GM23338 (cell line): Measurements from ENCODE around the gene EED. TPM values are rescaled to one million over a fixed set of nuclear protein-coding genes. Genes with fewer than 3 reads are reported as not detected.

Experiments
- ATAC-seq: fragments of 200-7000 bp; cut with Tn5 transposase; 3 replicates; pipeline ENCODE4 v1.9.1; 2020
- DNase-seq: peaks from one replicate; pipeline ENCODE4 v3.0.0-alpha.2; 2015; ENCODE audit warnings: low spot score
- H2AFZ ChIP-seq: fragments of 200-600 bp; sonication (generic); 2 replicates; pipeline ENCODE4 v1.8.0; 2016; ENCODE audit warnings: antibody characterized with exemption, mild to moderate bottlenecking, moderate library complexity
- H3F3A ChIP-seq: fragments of 200-600 bp; sonication (generic); replicated peaks from 2 replicates; pipeline ENCODE4 v1.8.0; 2017; ENCODE audit warnings: antibody characterized with exemption, mixed run types, low read depth
- H3K27ac ChIP-seq: fragments of 200-600 bp; sonication (generic); 2 replicates; pipeline ENCODE4 v1.6.1; 2016; ENCODE audit warnings: low read depth
- H3K27me3 ChIP-seq: fragments of 200-600 bp; sonication (generic); 2 replicates; pipeline ENCODE4 v1.8.0; 2016; ENCODE audit warnings: mild to moderate bottlenecking, mixed run types, moderate library complexity; ENCODE audit not compliant: insufficient read depth
- H3K36me3 ChIP-seq: fragments of 200-600 bp; sonication (generic); 2 replicates; pipeline ENCODE4 v1.8.0; 2016; ENCODE audit warnings: mild to moderate bottlenecking; ENCODE audit not compliant: insufficient read depth
- H3K4me1 ChIP-seq: fragments of 200-600 bp; sonication (generic); 2 replicates; pipeline ENCODE4 v1.8.0; 2016; ENCODE audit warnings: mild to moderate bottlenecking, moderate library complexity; ENCODE audit not compliant: insufficient read depth
- H3K4me2 ChIP-seq: fragments of 200-600 bp; sonication (generic); 2 replicates; pipeline ENCODE4 v1.7.1; 2017; ENCODE audit warnings: mixed run types
- H3K4me3 ChIP-seq: fragments of 200-600 bp; sonication (generic); 2 replicates; pipeline ENCODE4 v1.6.1; 2016; ENCODE audit warnings: mixed run types
- H3K79me2 ChIP-seq: fragments of 200-600 bp; sonication (generic); replicated peaks from 2 replicates; pipeline ENCODE4 v1.8.0; 2017; ENCODE audit warnings: mild to moderate bottlenecking; ENCODE audit not compliant: insufficient read depth
- H3K9me2 ChIP-seq: fragments of 200-600 bp; sonication (generic); 2 replicates; pipeline ENCODE4 v1.8.0; 2017; ENCODE audit not compliant: insufficient read depth
- H4K20me1 ChIP-seq: fragments of 200-600 bp; sonication (generic); replicated peaks from 2 replicates; pipeline ENCODE4 v1.8.0; 2017; ENCODE audit warnings: mild to moderate bottlenecking; ENCODE audit not compliant: insufficient read depth
- H3K27ac Mint-ChIP-seq: 2 replicates; pipeline ENCODE4 v1.8.0; 2020; ENCODE audit warnings: inconsistent platforms, mild to moderate bottlenecking, moderate library complexity, mixed read lengths
- H3K27me3 Mint-ChIP-seq: 3 replicates; pipeline ENCODE4 v1.8.0; 2022; ENCODE audit warnings: low read depth, mild to moderate bottlenecking, moderate library complexity, mixed read lengths, inconsistent platforms; ENCODE audit not compliant: insufficient read depth, poor library complexity
- H3K36me3 Mint-ChIP-seq: 3 replicates; pipeline ENCODE4 v1.8.0; 2021; ENCODE audit warnings: low read depth, mild to moderate bottlenecking, inconsistent platforms, moderate library complexity, mixed read lengths
- H3K4me1 Mint-ChIP-seq: 3 replicates; pipeline ENCODE4 v1.8.0; 2020; ENCODE audit warnings: mild to moderate bottlenecking, inconsistent platforms, mixed read lengths
- H3K4me3 Mint-ChIP-seq: 3 replicates; pipeline ENCODE4 v1.8.0; 2021; ENCODE audit warnings: moderate library complexity, mild to moderate bottlenecking, inconsistent platforms, mixed read lengths
- H3K9me3 Mint-ChIP-seq: 3 replicates; pipeline ENCODE4 v1.8.0; 2020; ENCODE audit warnings: moderate library complexity, mild to moderate bottlenecking, inconsistent platforms, mixed read lengths
- CREB1 ChIP-seq: fragments of 250-450 bp; sonication (Bioruptor Pico); IDR thresholded peaks from 2 replicates; pipeline ENCODE4 v1.5.0; 2020; ENCODE audit warnings: low read depth, mild to moderate bottlenecking, moderate library complexity
- JUNB ChIP-seq: IDR thresholded peaks from one replicate; pipeline ENCODE4 v1.6.1; 2016; ENCODE audit warnings: antibody characterized with exemption; ENCODE audit not compliant: unreplicated experiment
- NANOG ChIP-seq: IDR thresholded peaks from 2 replicates; pipeline ENCODE4 v1.6.1; 2016; ENCODE audit warnings: antibody characterized with exemption, borderline replicate concordance
- POLR2AphosphoS5 ChIP-seq: IDR thresholded peaks from 2 replicates; pipeline ENCODE4 v1.6.1; 2016; ENCODE audit warnings: antibody characterized with exemption, low read depth
- REST ChIP-seq: IDR thresholded peaks from one replicate; pipeline ENCODE4 v1.6.1; 2018; ENCODE audit warnings: antibody characterized with exemption; ENCODE audit not compliant: unreplicated experiment
- STAT1 ChIP-seq: IDR thresholded peaks from one replicate; pipeline ENCODE4 v1.6.1; 2016; ENCODE audit warnings: antibody characterized with exemption; ENCODE audit not compliant: unreplicated experiment
- ZNF114 ChIP-seq: fragments of 250-450 bp; sonication (Bioruptor Pico); IDR thresholded peaks from 2 replicates; pipeline ENCODE4 v1.5.0; 2020; ENCODE audit warnings: mild to moderate bottlenecking, moderate library complexity
- ZNF331 ChIP-seq: fragments of 250-450 bp; sonication (Bioruptor Pico); IDR thresholded peaks from 2 replicates; pipeline ENCODE4 v1.5.0; 2020; ENCODE audit warnings: low read depth, mild to moderate bottlenecking, moderate library complexity
- ZNF462 ChIP-seq: fragments of 250-450 bp; sonication (Bioruptor Pico); IDR thresholded peaks from 2 replicates; pipeline ENCODE4 v1.5.0; 2020; ENCODE audit warnings: mild to moderate bottlenecking, moderate library complexity
- polyA plus RNA-seq: library from polyadenylated mRNA; unstranded; fragments of >200 nt; fragmentation: Nextera tagmentation; extraction: Ambion mirVana; gene quantifications from 2 replicates; pipeline ENCODE4 v1.2.1, GENCODE V29; 2016
- total RNA-seq: library from RNA; depleted of rRNA; stranded (reverse); fragments of >200 nt; shearing (Covaris generic); gene quantifications from 2 replicates; pipeline ENCODE4 v1.2.3, GENCODE V29; 2014

Gene EED
- total and polyA plus RNA-seq, 2 experiments from 2014 or later, result 26.7 to 29.7 TPM

DNA sequence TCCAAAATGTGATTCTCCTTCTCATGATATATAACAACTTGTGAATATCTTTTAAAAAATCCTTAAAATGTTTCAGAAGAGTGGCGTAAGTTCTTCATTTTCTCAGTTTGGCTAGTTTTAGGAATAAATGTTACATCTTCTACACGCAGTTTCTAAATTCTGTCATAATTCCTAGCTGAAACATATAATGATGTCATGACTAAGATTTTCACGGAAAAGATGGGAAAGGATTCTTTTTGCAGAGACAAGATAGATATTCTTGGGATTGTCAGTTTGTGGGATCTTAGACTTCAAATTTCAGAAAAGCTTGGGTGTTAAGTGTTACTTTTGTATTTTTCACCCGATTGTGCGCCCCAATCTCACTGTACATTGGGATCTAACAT, 1.7 kb downstream of the EED start (continued):
- TF ChIP-seq ZNF462, result no peak
- TF ChIP-seq ZNF331, result no peak
- no peak for TF ChIP-seq POLR2AphosphoS5
- no peak for TF ChIP-seq ZNF114 (CRISPR knock-in tag)
- no peak for TF ChIP-seq JUNB
- no peak for TF ChIP-seq NANOG

DNA sequence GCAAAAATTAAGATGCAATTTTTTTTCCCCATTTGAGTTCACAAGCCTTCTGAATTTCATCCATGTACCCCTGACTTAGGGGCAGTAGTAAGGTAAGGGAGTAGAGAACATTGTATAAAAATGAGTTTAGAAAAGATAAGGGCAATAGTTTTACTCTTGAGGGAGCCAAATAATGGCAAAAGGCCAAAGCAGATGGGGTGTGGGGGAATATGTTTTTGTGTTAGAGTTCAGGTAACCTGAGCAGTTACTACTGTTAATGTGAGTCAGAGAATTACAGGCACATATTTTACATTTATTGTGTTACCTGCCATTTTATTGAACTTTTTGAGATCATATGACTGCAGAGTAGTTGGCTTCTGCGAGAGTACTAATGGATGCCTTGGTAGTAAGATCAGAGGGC, 3.1 kb downstream of the EED start:
- H3K36me3 ChIP-seq, result no peaks in the 10 kb centered on the region
- H4K20me1 ChIP-seq, result peaks cover 8% of the 10 kb centered on the region; the same call in 1 of the 2 replicates
- no peaks in the 10 kb centered on the region for H3K9me2 ChIP-seq
- peaks cover 40% of the 10 kb centered on the region for H3K4me1 ChIP-seq
- peaks cover 3% of the 10 kb centered on the region; the same call in 2 of the 3 replicates for H3K36me3 Mint-ChIP-seq
- no peak overlapping the region for H3K27ac Mint-ChIP-seq
- no peak overlapping the region for H2AFZ ChIP-seq
- H3K27me3 Mint-ChIP-seq, result peaks cover 2% of the 10 kb centered on the region
- no peaks in the 10 kb centered on the region for H3F3A ChIP-seq
- peak overlapping the region; percentile 3; the same call in 1 of the 3 replicates for H3K4me3 Mint-ChIP-seq
- peaks cover 6% of the 10 kb centered on the region; the same call in 1 of the 2 replicates for H3K27me3 ChIP-seq
- peaks cover 73% of the 10 kb centered on the region for H3K79me2 ChIP-seq
- no peak overlapping the region for H3K27ac ChIP-seq
- DNase-seq (no peak), ATAC-seq (no peak)
- H3K4me2 ChIP-seq, result 0 out of 2 replicates have a peak overlapping the region, but pooled peaks have one; percentile 54
- H3K4me1 Mint-ChIP-seq, result peaks cover 33% of the 10 kb centered on the region
- TF ChIP-seq CREB1 (CRISPR knock-in tag) (no peak), REST (no peak), STAT1 (no peak)
- H3K4me3 ChIP-seq, result no peak overlapping the region
- no peaks in the 10 kb centered on the region for H3K9me3 Mint-ChIP-seq
